ENCODE measurements around the gene PBX3. TPM values are rescaled to one million over a fixed set of nuclear protein-coding genes. Genes with fewer than 3 reads are reported as not detected.

PBX3 gene
- total RNA-seq, 2 experiments from 2014 or later = 25.3 to 30.8 TPM

GRCh38 chr9:125896964-125897363 lies 149.8 kb downstream of the PBX3 start:
- Histone ChIP-seq H3K9me3 (ENCODE audit: control insufficient read depth in 1 of 2, insufficient read depth in 1 of 2, low read length in 2 of 2) (no peaks in the 10 kb centered on the region), H3K4me1 (ENCODE audit: insufficient read depth, low read length) (no peaks in the 10 kb centered on the region), H3K4me3 (ENCODE audit: low read length) (no peak overlapping the region), H3K36me3 (ENCODE audit: insufficient read depth, low read length) (no peaks in the 10 kb centered on the region), H3K27me3 (ENCODE audit: control insufficient read depth in 1 of 2, insufficient read depth in 2 of 2, low read length in 2 of 2) (no peaks in the 10 kb centered on the region), H3K27ac (ENCODE audit: low read depth in 1 of 2, low read length in 2 of 2) (no peak overlapping the region)
- no peak for TF ChIP-seq CTCF (IDR thresholded peaks at IDR 0.05)
- Mint-ChIP-seq H3K4me1 (ENCODE audit: low read depth) (peaks cover 12% of the 10 kb centered on the region), H3K27me3 (peaks cover 5% of the 10 kb centered on the region), H3K4me3 (no peak overlapping the region), H3K36me3 (ENCODE audit: low read depth) (no peaks in the 10 kb centered on the region), H3K27ac (no peak overlapping the region), H3K9me3 (no peaks in the 10 kb centered on the region)
- CTCF ChIA-PET = no interaction called here
- POLR2A ChIA-PET = no interaction called here
- ATAC-seq (ENCODE audit: poor library complexity) (no peak), DNase-seq (no peak)
- intact Hi-C loops (cut with DNase I, micrococcal nuclease) = loop anchor here in 1 of 2 experiments (1.0 kb wide), 1 partner anchor 16 kb away; no protein-coding TSS in a partner anchor

GRCh38 chr9:125897481-125897880 lies 150.3 kb downstream of the PBX3 start:
- intact Hi-C loops (cut with DNase I, micrococcal nuclease) = loop anchor here in 1 of 2 experiments (1.0 kb wide), 1 partner anchor 16 kb away; no protein-coding TSS in a partner anchor
- peaks cover 12% of the 10 kb centered on the region for H3K4me1 Mint-ChIP-seq (ENCODE audit: low read depth)
- CTCF ChIA-PET = no interaction called here

GRCh38 chr9:125902214-125902613 lies 155.0 kb downstream of the PBX3 start:
- H3K36me3 ChIP-seq (ENCODE audit: insufficient read depth, low read length) = no peaks in the 10 kb centered on the region
- H3K36me3 Mint-ChIP-seq (ENCODE audit: low read depth) = no peaks in the 10 kb centered on the region
- CTCF ChIA-PET = interaction anchor here (1.3 kb wide), 1 partner anchor 21 kb away, joined by 4 read pairs; no protein-coding TSS in a partner anchor
- DNase-seq (no peak), ATAC-seq (ENCODE audit: poor library complexity) (no peak)
- H3K9me3 ChIP-seq (ENCODE audit: control insufficient read depth in 1 of 2, insufficient read depth in 1 of 2, low read length in 2 of 2) = no peaks in the 10 kb centered on the region
- H3K27me3 Mint-ChIP-seq = no peaks in the 10 kb centered on the region
- H3K27ac ChIP-seq (ENCODE audit: low read depth in 1 of 2, low read length in 2 of 2) = no peak overlapping the region
- POLR2A ChIA-PET = no interaction called here
- no peak overlapping the region for H3K4me3 ChIP-seq (ENCODE audit: low read length)
- H3K4me1 Mint-ChIP-seq (ENCODE audit: low read depth) = no peaks in the 10 kb centered on the region
- H3K27me3 ChIP-seq (ENCODE audit: control insufficient read depth in 1 of 2, insufficient read depth in 2 of 2, low read length in 2 of 2) = no peaks in the 10 kb centered on the region
- no peak overlapping the region for H3K4me3 Mint-ChIP-seq
- H3K4me1 ChIP-seq (ENCODE audit: insufficient read depth, low read length) = no peaks in the 10 kb centered on the region
- no peaks in the 10 kb centered on the region for H3K9me3 Mint-ChIP-seq
- H3K27ac Mint-ChIP-seq = no peak overlapping the region
- no peak for TF ChIP-seq CTCF (IDR thresholded peaks at IDR 0.05)
- intact Hi-C loops (cut with DNase I, micrococcal nuclease) = no loop called here

More at GRCh38 chr9:125897481-125897880, 150.3 kb downstream of the PBX3 start:
- POLR2A ChIA-PET = no interaction called here
- TF ChIP-seq CTCF (IDR thresholded peaks at IDR 0.05) = no peak
- Mint-ChIP-seq H3K27me3 (peaks cover 5% of the 10 kb centered on the region), H3K27ac (no peak overlapping the region), H3K9me3 (no peaks in the 10 kb centered on the region), H3K4me3 (no peak overlapping the region), H3K36me3 (ENCODE audit: low read depth) (no peaks in the 10 kb centered on the region)
- Histone ChIP-seq H3K4me1 (ENCODE audit: insufficient read depth, low read length) (no peaks in the 10 kb centered on the region), H3K4me3 (ENCODE audit: low read length) (no peak overlapping the region), H3K27ac (ENCODE audit: low read depth in 1 of 2, low read length in 2 of 2) (no peak overlapping the region), H3K27me3 (ENCODE audit: control insufficient read depth in 1 of 2, insufficient read depth in 2 of 2, low read length in 2 of 2) (no peaks in the 10 kb centered on the region), H3K36me3 (ENCODE audit: insufficient read depth, low read length) (no peaks in the 10 kb centered on the region), H3K9me3 (ENCODE audit: control insufficient read depth in 1 of 2, insufficient read depth in 1 of 2, low read length in 2 of 2) (no peaks in the 10 kb centered on the region)
- DNase-seq = no peak
- no peak for ATAC-seq (ENCODE audit: poor library complexity)

Data from CD4-positive, alpha-beta T cell (primary cell).